Measurements from ENCODE around the gene MAMLD1. TPM values are rescaled to one million over a fixed set of nuclear protein-coding genes. Genes with fewer than 3 reads are reported as not detected.

Gene MAMLD1
- total and polyA plus RNA-seq, 2 donors (not counting 3 experiments of a cell fraction or from before 2014, with no cell fraction given) = 2.5 to 5.6 TPM

GRCh38 chrX:150527108-150527507 is 164.0 kb downstream of the MAMLD1 start:
- Histone ChIP-seq H3K79me2 (ENCODE audit: control insufficient read depth, insufficient read depth, low read length) (no peaks in the 10 kb centered on the region), H3K36me3 (ENCODE audit: control insufficient read depth in 2 of 2, extremely low read depth in 1 of 2, insufficient read depth in 2 of 2, low read length in 2 of 2) (no peaks in the 10 kb centered on the region), H3K9me1 (replicated peaks; ENCODE audit: control insufficient read depth, extremely low read depth, insufficient read depth, low read length) (no peaks in the 10 kb centered on the region), H3K27me3 (ENCODE audit: control insufficient read depth in 2 of 2, insufficient read depth in 2 of 2, low read length in 2 of 2) (no peaks in the 10 kb centered on the region), H4K20me1 (replicated peaks; ENCODE audit: control insufficient read depth, extremely low read depth, insufficient read depth, low read length) (no peaks in the 10 kb centered on the region), H3K27ac (ENCODE audit: insufficient read depth, low read depth, low read length) (no peak overlapping the region), H3K9me3 (replicated peaks; ENCODE audit: control insufficient read depth, insufficient read depth, low read length) (no peaks in the 10 kb centered on the region), H3K4me1 (ENCODE audit: control insufficient read depth, extremely low read depth, insufficient read depth, low read length) (peaks cover under 1% of the 10 kb centered on the region), H3K4me2 (ENCODE audit: insufficient read depth, low read length) (no peak overlapping the region), H3K9ac (replicated peaks; ENCODE audit: extremely low read depth, insufficient read depth, low read length) (no peak overlapping the region), H2AFZ (ENCODE audit: low read depth, low read length) (no peak overlapping the region), H3K4me3 (replicated peaks in 1 of 3; ENCODE audit: insufficient read depth in 1 of 3, low read depth in 1 of 3, low read length in 3 of 3) (no peak overlapping the region)
- dilution Hi-C loops (cut with MboI; ENCODE audit: extremely low pct_ligation_motif_present, low sequenced_read_pairs) (no loop called here), intact Hi-C loops (cut with micrococcal nuclease) (no loop called here)
- BruUV-seq (replicated peaks) = no TSS peak
- FAIRE-seq = no peak
- ChIA-PET CTCF (no interaction called here), POLR2A (no interaction called here)
- DNase-seq (ENCODE audit: low read depth, low spot score) = no peak
- TF ChIP-seq JUN (IDR thresholded peaks at IDR 0.05; ENCODE audit: borderline replicate concordance, insufficient read depth, insufficient read length, low read depth) = no peak
- no peak for TF ChIP-seq FOS (IDR thresholded peaks at IDR 0.05; ENCODE audit: borderline replicate concordance, insufficient read depth, low read length)
- no peak for TF ChIP-seq MYC (IDR thresholded peaks at IDR 0.05; ENCODE audit: low read depth, low read length)
- no peak for TF ChIP-seq POLR2AphosphoS5 (IDR thresholded peaks at IDR 0.05; ENCODE audit: insufficient read depth, low read depth, low read length)
- TF ChIP-seq CTCF (IDR thresholded peaks at IDR 0.05; ENCODE audit: extremely low read depth in 1 of 2, insufficient read depth in 1 of 2, low read depth in 1 of 2, low read length in 2 of 2) = no peak
- TF ChIP-seq EZH2 (IDR thresholded peaks at IDR 0.05; ENCODE audit: borderline replicate concordance, low read depth, low read length, severe bottlenecking) = no peak
- TF ChIP-seq GATA2 (IDR thresholded peaks at IDR 0.05; ENCODE audit: insufficient read depth, insufficient read length, low read depth, low read length) = no peak
- no peak for TF ChIP-seq POLR2A (IDR thresholded peaks at IDR 0.05; ENCODE audit: low read depth, low read length)
- TF ChIP-seq MAX (IDR thresholded peaks at IDR 0.05; ENCODE audit: insufficient read depth, insufficient read length) = no peak

All from endothelial cell of umbilical vein (primary cell).